ENCODE results near the gene STRC.
"Not testable (repeated sequence)": the region's sequence is repeated elsewhere in the genome, so short reads cannot be mapped to it uniquely, and the experiment has no call there.

The STRC gene

GRCh38 chr15:43618700-43619099 lies at the start of gene STRC:
TSS of gene STRC (minus strand) at chr15:43618800. CDS start at chr15:43618722, 78 bp downstream.
- not testable (repeated sequence) for DNase-seq (ENCODE audit: low read depth)

GRCh38 chr15:43666177-43666576 lies 47.6 kb upstream of the STRC start:
- not testable (repeated sequence) for DNase-seq (ENCODE audit: low read depth)

DNA sequence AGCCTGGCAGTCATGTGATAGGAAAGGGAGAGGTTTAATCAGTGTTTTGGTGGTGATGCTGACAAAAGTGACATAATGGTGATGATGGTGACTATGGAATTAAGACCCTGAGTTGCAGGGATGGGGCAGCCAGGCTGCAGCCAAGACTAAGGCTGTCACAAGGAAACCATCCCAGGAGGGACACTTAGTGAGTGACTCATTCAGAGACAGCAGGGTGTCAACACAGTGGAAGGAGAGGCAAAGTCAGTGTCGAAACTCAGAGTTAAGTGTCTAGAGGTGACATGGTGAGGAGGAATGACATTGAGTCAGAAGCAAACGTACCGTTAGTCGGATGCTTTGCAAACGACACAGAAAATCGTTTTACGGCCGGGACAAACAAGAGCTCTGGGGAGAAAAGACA lies 44.7 kb upstream of the STRC start:
- not testable (repeated sequence) for DNase-seq (ENCODE audit: low read depth)

GRCh38 chr15:43662293-43662692 lies 43.7 kb upstream of the STRC start:
- not testable (repeated sequence) for DNase-seq (ENCODE audit: low read depth)

DNA sequence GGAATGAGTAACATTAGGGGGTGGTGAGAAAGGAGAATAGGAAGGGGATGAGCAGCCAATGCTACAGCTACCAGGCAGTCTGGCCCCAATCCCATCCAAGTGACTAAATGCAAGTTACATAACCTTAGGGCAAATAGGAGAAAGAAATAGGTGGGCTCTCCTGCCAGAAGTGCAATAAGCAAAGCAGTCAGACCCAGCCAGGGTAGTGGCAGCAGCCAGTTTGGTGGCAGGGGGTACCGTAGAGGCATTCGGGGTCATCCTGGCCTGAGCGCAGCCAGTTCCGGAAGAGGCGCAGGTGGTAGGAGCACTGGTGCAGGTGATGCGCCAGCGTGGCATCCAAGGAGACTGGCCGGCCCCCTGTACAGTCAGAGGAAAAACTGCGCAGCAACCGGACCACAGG lies 41.1 kb upstream of the STRC start:
- not testable (repeated sequence) for DNase-seq (ENCODE audit: low read depth)

DNA sequence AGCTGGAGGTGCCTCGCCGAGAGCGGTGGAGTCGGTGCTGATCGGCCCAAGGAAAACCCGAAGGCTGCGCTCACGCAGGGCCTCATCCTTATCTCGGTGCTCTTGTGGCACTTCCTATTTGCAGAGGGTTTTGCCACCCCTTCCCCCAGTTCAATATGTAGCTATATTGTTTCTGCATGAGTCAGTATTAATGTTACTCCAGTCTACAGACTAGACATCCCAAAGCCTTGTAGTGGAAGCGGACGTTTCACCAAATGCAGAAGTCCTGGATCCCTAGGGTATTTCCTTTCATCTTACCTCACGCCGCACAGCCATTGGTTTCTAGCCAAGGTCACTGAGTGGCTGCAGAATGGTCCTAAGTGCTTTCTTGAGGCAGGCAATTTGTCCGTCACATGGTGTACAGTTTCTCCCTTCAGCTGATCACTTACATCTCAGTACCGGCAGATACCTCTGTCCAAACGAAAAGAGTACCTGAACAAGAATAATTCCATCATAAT lies 30.9 kb upstream of the STRC start:
- DNase-seq (ENCODE audit: low read depth), result not testable (repeated sequence)

DNA sequence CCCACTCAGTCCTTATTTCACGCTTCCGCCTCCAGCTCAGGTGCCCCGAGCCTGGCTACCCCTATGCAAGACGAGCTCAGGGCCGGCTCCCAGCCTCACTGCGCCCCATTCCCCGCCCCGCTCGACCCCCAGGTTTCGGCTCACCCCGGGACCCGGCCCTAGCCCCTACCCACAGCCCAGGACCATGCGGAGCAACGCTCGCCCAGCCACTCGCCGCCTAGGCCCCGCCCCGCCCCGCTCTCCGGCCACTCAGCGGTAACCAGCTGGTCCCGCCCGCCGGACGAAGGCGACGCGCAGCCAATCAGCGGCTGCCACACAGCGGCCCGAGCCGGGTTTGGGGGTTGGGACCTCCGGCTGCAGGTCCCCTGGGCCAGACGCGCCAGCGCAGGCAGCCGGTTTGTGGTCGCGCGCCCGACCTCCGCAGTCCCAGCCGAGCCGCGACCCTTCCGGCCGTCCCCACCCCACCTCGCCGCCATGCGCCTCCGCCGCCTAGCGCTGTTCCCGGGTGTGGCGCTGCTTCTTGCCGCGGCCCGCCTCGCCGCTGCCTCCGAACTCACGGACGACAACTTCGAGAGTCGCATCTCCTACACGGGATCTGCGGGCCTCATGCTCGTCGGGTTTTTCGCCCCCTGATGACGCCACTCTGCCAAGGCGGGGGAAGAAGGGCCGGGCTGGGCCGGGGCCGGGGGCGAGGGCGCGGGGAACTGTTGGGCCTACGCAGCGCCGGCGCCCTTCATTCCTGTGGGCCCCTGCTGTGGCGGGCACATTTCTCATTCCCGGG lies 30.2 kb upstream of the STRC start, which contains the start of gene CATSPER2:
CATSPER2 (minus strand) TSS at position 196 of the 781 bp plus-strand sequence. CDS start 783 bp downstream, outside the sequence.
- no peak for DNase-seq (ENCODE audit: low read depth)

GRCh38 chr15:43638464-43639204 lies 20.0 kb upstream of the STRC start:
- not testable (repeated sequence) for DNase-seq (ENCODE audit: low read depth)

DNA sequence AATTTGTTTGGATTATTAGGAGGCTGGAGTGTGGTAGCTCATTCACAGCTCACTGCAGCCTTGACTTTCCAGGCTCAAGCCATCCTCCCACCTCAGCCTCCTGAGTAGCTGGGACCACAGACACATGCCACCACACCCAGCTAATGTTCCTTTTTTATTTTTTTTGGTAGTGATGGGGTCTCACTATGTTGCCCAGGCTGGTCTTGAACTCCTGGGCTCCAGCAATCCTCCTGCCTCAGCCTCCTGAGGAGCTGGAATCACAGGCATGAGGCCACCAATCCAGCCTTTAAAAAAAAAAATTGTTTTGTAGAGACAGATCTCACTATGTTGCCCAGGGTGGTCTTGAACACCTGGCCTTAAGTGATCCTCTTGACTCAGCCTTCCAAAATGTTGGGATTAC lies 8.3 kb upstream of the STRC start:
- DNase-seq (ENCODE audit: low read depth), result not testable (repeated sequence)

- no peak for DNase-seq (ENCODE audit: low read depth)
Observed at GRCh38 chr15:43625106-43625505, 6.5 kb upstream of the STRC start.

DNA sequence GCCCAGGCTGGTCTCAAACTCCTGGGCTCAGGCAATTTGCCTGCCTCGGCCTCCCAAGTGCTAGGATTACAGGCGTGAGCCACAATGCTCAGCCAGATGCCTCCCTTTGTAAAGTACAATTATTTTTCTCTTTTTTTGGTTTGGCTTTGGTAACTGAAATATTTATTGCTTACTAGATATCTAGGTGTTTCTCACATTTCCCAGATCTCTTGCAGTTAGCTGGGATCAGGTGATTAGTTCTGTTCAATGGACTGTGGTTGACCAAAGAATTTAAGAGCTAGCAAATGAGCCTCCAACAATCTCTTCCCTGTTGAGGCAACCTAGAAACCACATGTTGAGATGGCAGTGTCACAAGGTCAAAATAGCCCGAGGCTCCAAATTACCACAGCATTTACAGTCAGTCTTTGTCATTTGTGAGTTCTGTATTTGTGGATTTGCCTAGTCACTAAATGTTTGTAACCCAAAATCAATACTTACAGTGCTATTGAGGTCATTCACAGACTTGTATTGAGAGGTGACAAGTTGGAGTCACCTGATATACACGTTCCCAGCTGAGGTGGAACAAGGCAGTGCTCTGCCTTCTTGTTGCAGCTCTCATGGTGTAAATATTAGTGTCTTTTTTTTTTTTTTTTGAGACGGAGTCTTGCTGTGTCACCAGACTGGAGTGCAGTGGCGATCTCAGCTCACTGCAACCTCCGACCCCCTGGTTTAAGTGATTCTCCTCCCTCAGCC lies 3.6 kb upstream of the STRC start:
- DNase-seq (ENCODE audit: low read depth), result not testable (repeated sequence)

DNA sequence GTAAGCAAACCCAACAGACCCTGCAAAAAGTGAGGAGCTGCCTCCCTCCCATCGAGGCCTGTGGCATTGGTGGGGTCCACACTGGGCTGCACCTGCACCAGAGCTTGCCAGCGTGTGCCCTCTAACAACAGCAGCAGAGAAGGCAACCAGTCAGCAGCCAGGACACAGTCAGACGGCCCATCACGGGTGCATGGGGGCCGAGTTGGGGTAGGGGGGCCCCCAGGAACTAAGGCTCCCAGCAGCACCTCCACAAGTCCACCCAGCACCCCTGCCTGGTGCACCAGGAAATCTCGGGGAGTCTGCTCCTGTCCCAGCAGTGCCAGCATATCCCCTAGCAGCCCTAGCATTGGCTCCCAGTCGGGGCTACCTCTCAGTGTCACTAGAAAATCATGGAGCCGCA lies 850 bp downstream of the STRC start:
- not testable (repeated sequence) for DNase-seq (ENCODE audit: low read depth)

DNA sequence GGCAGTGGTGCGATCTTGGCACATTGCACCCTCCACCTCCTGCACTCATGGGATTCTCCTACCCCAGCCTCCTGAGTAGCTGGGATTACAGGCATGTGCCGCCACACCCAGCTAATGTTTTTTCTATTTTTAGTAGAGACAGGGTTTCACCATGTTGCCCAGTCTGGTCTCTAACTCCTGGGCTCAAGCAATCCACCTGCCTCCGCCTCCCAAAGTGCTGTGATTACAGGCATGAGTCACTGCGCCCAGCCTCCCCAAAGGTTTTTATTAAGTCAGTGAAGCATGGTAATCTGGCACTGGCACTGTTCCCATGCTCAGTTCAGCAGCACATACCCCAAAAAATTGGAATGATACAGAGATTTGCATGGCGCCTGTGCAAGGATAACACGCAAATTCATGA lies 16.4 kb downstream of the STRC start:
- DNase-seq (ENCODE audit: low read depth), result not testable (repeated sequence)

DNA sequence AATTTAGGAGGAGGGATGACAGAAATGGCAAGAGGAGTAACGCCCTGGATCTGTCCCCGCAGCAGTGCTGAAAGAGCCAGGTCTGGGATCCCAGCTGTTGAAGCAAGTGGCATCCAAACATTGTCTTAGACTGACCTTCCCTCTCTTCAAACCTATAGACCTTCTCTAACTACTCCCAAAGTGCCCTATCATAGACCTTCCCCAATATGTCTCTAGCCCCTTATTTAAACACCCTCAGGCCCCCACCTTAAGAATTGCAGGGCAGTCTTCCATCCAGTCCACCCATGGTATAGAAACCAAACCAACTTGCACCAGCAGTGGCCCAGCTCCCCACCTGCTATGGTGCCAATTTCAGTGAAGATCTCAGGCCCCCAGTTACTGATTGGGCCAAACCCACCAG lies 18.4 kb downstream of the STRC start:
- DNase-seq (ENCODE audit: low read depth), result not testable (repeated sequence)

- not testable (repeated sequence) for DNase-seq (ENCODE audit: low read depth)
Observed at GRCh38 chr15:43599131-43599530, 19.5 kb downstream of the STRC start.

DNA sequence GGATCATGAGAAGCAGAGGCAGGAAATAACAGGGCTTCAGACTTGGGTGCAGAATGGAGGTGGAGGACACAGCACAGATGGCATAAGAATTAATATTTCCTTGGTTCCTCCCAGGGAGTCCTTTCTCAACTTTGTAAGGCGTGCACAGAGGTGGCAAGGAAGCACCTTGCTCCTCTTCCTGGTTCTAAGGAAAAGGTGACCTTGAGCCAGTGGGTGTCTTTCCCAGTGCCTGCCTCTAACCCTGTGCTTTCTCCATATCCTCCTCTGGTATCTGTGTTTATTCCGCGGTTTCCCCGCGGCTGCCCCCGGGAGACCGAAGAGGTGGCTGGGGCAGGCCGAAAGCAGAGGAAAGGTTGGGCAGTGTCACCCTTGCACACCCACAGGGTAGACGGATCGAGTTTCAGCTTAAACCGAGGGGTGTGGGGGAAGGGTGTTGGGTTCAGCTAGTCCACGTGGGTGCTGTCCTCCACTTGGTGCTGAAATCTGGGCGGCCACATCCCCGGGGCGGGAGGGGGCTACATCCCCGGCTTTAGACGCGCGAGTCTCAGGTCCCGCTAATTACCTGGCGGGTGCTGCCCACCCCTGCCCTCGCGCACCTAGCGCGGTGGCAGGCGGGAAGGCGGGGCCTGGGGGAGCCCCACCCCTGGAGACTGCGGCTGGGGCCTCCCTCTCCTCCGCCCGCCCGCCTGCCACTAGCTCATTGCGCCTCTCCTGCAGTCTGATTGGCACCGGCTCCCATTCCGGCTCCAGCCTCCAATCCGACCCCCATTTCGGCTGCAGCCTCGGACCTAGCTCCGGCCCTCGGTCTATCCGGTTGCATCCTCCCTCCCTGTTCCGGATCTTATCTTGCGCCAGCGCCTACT lies 25.0 kb downstream of the STRC start, which contains the start of gene CKMT1B:
CKMT1B (plus strand) TSS at position 700 of the 863 bp plus-strand sequence. CDS start 192 bp downstream, outside the sequence.
- DNase-seq (ENCODE audit: low read depth), result not testable (repeated sequence)

GRCh38 chr15:43592841-43593240 lies 25.8 kb downstream of the STRC start:
- not testable (repeated sequence) for DNase-seq (ENCODE audit: low read depth)

- not testable (repeated sequence) for DNase-seq (ENCODE audit: low read depth)
Observed at GRCh38 chr15:43589778-43590466, 28.7 kb downstream of the STRC start, which contains the start of gene PPIP5K1. TSS of gene PPIP5K1 (minus strand) at chr15:43590208. CDS start at chr15:43584504, 5,704 bp downstream.

GRCh38 chr15:43574607-43575006 lies 44.0 kb downstream of the STRC start:
- DNase-seq (ENCODE audit: low read depth), result not testable (repeated sequence)

GRCh38 chr15:43566615-43567014 lies 52.0 kb downstream of the STRC start:
- not testable (repeated sequence) for DNase-seq (ENCODE audit: low read depth)
